K562 (cell line): ENCODE data around the gene BIRC6. TPM values are rescaled to one million over a fixed set of nuclear protein-coding genes. Genes with fewer than 3 reads are reported as not detected.

ENCODE experiments used
- CHCHD3 ChIP-seq: fragments of 250-450 bp; sonication (Bioruptor Pico); IDR thresholded peaks from 2 replicates; pipeline ENCODE4 v2.1.2; 2022; ENCODE audit warnings: mild to moderate bottlenecking
- FIP1L1 ChIP-seq: fragments of 200-400 bp; formaldehyde crosslinking; IDR thresholded peaks from 2 replicates; pipeline ENCODE4 v1.6.1; 2018; ENCODE audit warnings: mild to moderate bottlenecking, low read depth, low read length; ENCODE audit not compliant: poor library complexity, severe bottlenecking
- GABPB1 ChIP-seq: sonication (generic); formaldehyde crosslinking; IDR thresholded peaks from 2 replicates; pipeline ENCODE4 v1.8.0; 2022; ENCODE audit warnings: mild to moderate bottlenecking, missing genetic modification reagents
- HNRNPL ChIP-seq: fragments of 200-400 bp; formaldehyde crosslinking; IDR thresholded peaks from 2 replicates; pipeline ENCODE4 v1.6.1; 2017; ENCODE audit warnings: low read depth, mild to moderate bottlenecking, low read length
- ILF3 ChIP-seq: fragments of 450-650 bp; IDR thresholded peaks from 2 replicates; pipeline ENCODE4 v1.6.1; 2018; ENCODE audit warnings: antibody characterized with exemption, mild to moderate bottlenecking, moderate library complexity, borderline replicate concordance
- KDM1A ChIP-seq, 2 experiments: fragments of 450-650 bp; IDR thresholded peaks; 2 replicates each; pipeline ENCODE4 v1.6.1; 2016; ENCODE audit warnings: mild to moderate bottlenecking in 2 of 2
- MAFF ChIP-seq: IDR thresholded peaks from 2 replicates; pipeline ENCODE4 v1.6.1; 2012; ENCODE audit warnings: low read length, improper control_type of control experiment
- MAFG ChIP-seq: fragments of 450-650 bp; conservative IDR thresholded peaks from 2 replicates; pipeline ENCODE4 v1.6.1; 2016; ENCODE audit warnings: missing genetic modification characterization, missing compliant biosample characterization
- MAFK ChIP-seq: IDR thresholded peaks from 2 replicates; pipeline ENCODE4 v1.6.1; 2011; ENCODE audit warnings: low read length, improper control_type of control experiment
- MLLT1 ChIP-seq, 2 experiments: fragments of 450-650 bp; IDR thresholded peaks; 2 replicates each; pipeline ENCODE4 v1.6.1; 2016
- MYNN ChIP-seq, 2 experiments: sonication (generic); formaldehyde crosslinking in 1 of 2; IDR thresholded peaks; 2 replicates each; pipeline versions ENCODE4 v1.5.0 to v1.6.1; 2016 to 2020; ENCODE audit warnings: antibody characterized with exemption in 1 of 2, missing genetic modification reagents in 1 of 2
- NR1H2 ChIP-seq: sonication (generic); formaldehyde crosslinking; IDR thresholded peaks from 2 replicates; pipeline ENCODE4 v1.4.0; 2020; ENCODE audit warnings: mild to moderate bottlenecking, missing genetic modification reagents
- PHF20 ChIP-seq: fragments of 450-650 bp; IDR thresholded peaks from 2 replicates; pipeline ENCODE4 v1.6.1; 2018; ENCODE audit not compliant: partially characterized antibody
- RBM15 ChIP-seq: fragments of 200-400 bp; formaldehyde crosslinking; IDR thresholded peaks from 2 replicates; pipeline ENCODE4 v1.6.1; 2018; ENCODE audit warnings: mild to moderate bottlenecking, low read length, moderate library complexity; ENCODE audit not compliant: insufficient read depth
- RFX7 ChIP-seq: fragments of 250-450 bp; sonication (Bioruptor Pico); IDR thresholded peaks from 2 replicates; pipeline ENCODE4 v1.5.1; 2021; ENCODE audit warnings: mild to moderate bottlenecking
- SIRT6 ChIP-seq: IDR thresholded peaks from one replicate; pipeline ENCODE4 v1.6.1; 2012; ENCODE audit warnings: low read depth, mild to moderate bottlenecking, control low read depth, inconsistent platforms, low read length, moderate library complexity
- SMAD2 ChIP-seq: fragments of 150-350 bp; IDR thresholded peaks from 2 replicates; pipeline ENCODE4 v1.6.1; 2014; ENCODE audit warnings: low read depth, mild to moderate bottlenecking, low read length
- TEAD2 ChIP-seq: fragments of 450-650 bp; IDR thresholded peaks from 2 replicates; pipeline ENCODE4 v1.6.1; 2016; ENCODE audit warnings: missing genetic modification characterization, control low read depth, missing compliant biosample characterization
- YY1 ChIP-seq, 3 experiments: IDR thresholded peaks; 2 replicates each; pipeline ENCODE4 v1.6.1; 2011; ENCODE audit warnings: low read length in 2 of 3, mild to moderate bottlenecking in 2 of 3, moderate library complexity in 2 of 3, borderline replicate concordance in 1 of 3, control low read depth in 1 of 3, low read depth in 1 of 3; ENCODE audit not compliant: insufficient read depth in 3 of 3, insufficient replicate concordance in 2 of 3, control insufficient read depth in 1 of 3, insufficient read length in 1 of 3; ENCODE audit errors: extremely low read depth in 1 of 3
- ZC3H8 ChIP-seq: fragments of 450-650 bp; IDR thresholded peaks from 2 replicates; pipeline ENCODE4 v1.6.1; 2017
- ZNF354B ChIP-seq: fragments of 250-450 bp; sonication (Bioruptor Pico); IDR thresholded peaks from 2 replicates; pipeline ENCODE4 v1.4.0; 2020
- ZNF444 ChIP-seq: fragments of 250-450 bp; sonication (Bioruptor Pico); IDR thresholded peaks from 2 replicates; pipeline ENCODE4 v1.4.0; 2020; ENCODE audit warnings: mild to moderate bottlenecking, moderate library complexity
- ZNF609 ChIP-seq: sonication (generic); formaldehyde crosslinking; IDR thresholded peaks from 2 replicates; pipeline ENCODE4 v1.8.1; 2023; ENCODE audit warnings: missing genetic modification reagents, mild to moderate bottlenecking, borderline replicate concordance
- ZNF644 ChIP-seq: fragments of 200-800 bp; sonication (Bioruptor generic); IDR thresholded peaks from 2 replicates; pipeline ENCODE4 v1.6.1; 2016; ENCODE audit warnings: low read depth, missing genetic modification characterization, missing compliant biosample characterization
- polyA plus RNA-seq, 8 experiments: library from polyadenylated mRNA; depleted of rRNA in 4 of 8; stranded (reverse) in 5 of 8; unstranded in 3 of 8; fragments of >200 nt; fragmentation: Nextera tagmentation in 2 of 8; fragmentation: Illumina TruSeq in 1 of 8; extraction: Ambion mirVana in 2 of 8; extraction: Trizol in 1 of 8; gene quantifications; 2 replicates each; pipeline versions ENCODE4 v1.2.1 to v1.2.3, GENCODE V29; 2011 to 2014; ENCODE audit warnings: inconsistent platforms in 1 of 8, missing spikeins in 1 of 8
- total RNA-seq, 7 experiments: library from RNA; depleted of rRNA in 6 of 7; stranded (reverse); fragments of >200 nt in 6 of 7; fragmentation: Illumina TruSeq in 2 of 7; extraction: Trizol in 2 of 7; gene quantifications; 2 replicates each; pipeline versions ENCODE4 v1.2.1 to v1.2.3, GENCODE V29; 2011 to 2021; ENCODE audit warnings: low replicate concordance in 1 of 7

BIRC6 gene
- total and polyA plus RNA-seq, 9 of the 15 experiments (the other 6 are each of a cell fraction or from before 2014, with no cell fraction given), result 18.8 to 110 (median 49.8) TPM

- TF ChIP-seq PHF20 (peak; percentile 76), ZNF444 (CRISPR knock-in tag) (no peak), ZNF609 (CRISPR knock-in tag) (no peak), GABPB1 (peak; percentile 95), MLLT1 (IDR thresholded peaks at IDR 0.05) (no peak), KDM1A (IDR thresholded peaks at IDR 0.05) (no peak), TEAD2 (tag) (no peak), MYNN (IDR thresholded peaks at IDR 0.05) (no peak), MYNN (CRISPR knock-in tag; IDR thresholded peaks at IDR 0.05) (no peak), MAFK (no peak), MAFF (no peak), NR1H2 (peak; percentile 65; the same call in 1 of the 2 replicates), MAFG (no peak), SMAD2 (no peak), HNRNPL (peak; percentile 28; the same call in 1 of the 2 replicates), RFX7 (CRISPR knock-in tag) (no peak), ILF3 (peak; percentile 35; the same call in 1 of the 2 replicates), ZNF354B (CRISPR knock-in tag) (no peak), RBM15 (no peak), ZC3H8 (no peak), FIP1L1 (peak; percentile 88), SIRT6 (no peak), ZNF644 (tag) (no peak), YY1 (IDR thresholded peaks at IDR 0.05; ENCODE audit: borderline replicate concordance in 1 of 3, control insufficient read depth in 1 of 3, extremely low read depth in 1 of 3, insufficient read depth in 3 of 3, insufficient read length in 1 of 3, insufficient replicate concordance in 2 of 3, low read depth in 1 of 3, low read length in 2 of 3) (peak; percentile 64 to 91 (median 89)), CHCHD3 (CRISPR knock-in tag) (no peak)
These were observed at the start of gene BIRC6 (continued) for GRCh38 chr2:32356681-32357317.
